Urinary bladder (tissue), 4 donors: Measurements from ENCODE around the gene NCAPD3. TPM values are rescaled to one million over a fixed set of nuclear protein-coding genes. Genes with fewer than 3 reads are reported as not detected.

Source experiments
- DNase-seq: peaks from one replicate; pipeline ENCODE4 v3.0.0-alpha.2; 2015; ENCODE audit errors: extremely low spot score
- H3K27ac ChIP-seq: one replicate; pipeline ENCODE4 v1.5.1; 2013; ENCODE audit warnings: low read depth, mild to moderate bottlenecking, moderate library complexity
- H3K36me3 ChIP-seq: one replicate; pipeline ENCODE4 v1.6.1; 2013; ENCODE audit warnings: mild to moderate bottlenecking, moderate library complexity; ENCODE audit not compliant: insufficient read depth
- H3K4me1 ChIP-seq: one replicate; pipeline ENCODE4 v1.6.1; 2013; ENCODE audit warnings: mild to moderate bottlenecking, moderate library complexity; ENCODE audit not compliant: insufficient read depth
- H3K4me3 ChIP-seq: one replicate; pipeline ENCODE4 v1.5.1; 2013; ENCODE audit warnings: low read depth, low read length
- WGBS: extraction: QIAGEN DNeasy Blood & Tissue Kit; methylation state at CpG from one replicate; pipeline ENCODE4 v1.1.7; 2013; 5-methylcytosine and 5-hydroxymethylcytosine counted together
- polyA plus RNA-seq: library from polyadenylated mRNA; stranded (reverse); fragments of 200-250 nt; gene quantifications from one replicate; pipeline ENCODE4 v1.2.3, GENCODE V29; 2013
- total RNA-seq: library from RNA; depleted of rRNA; stranded (reverse); fragments of >200 nt; gene quantifications from one replicate; pipeline ENCODE4 v1.2.3, GENCODE V29; 2014
- donor health status: healthy with polysubstance abuse.
- donor health status: healthy.

NCAPD3 gene
- total and polyA plus RNA-seq, 2 donors = 9.5 to 29.1 TPM

- Histone ChIP-seq H3K36me3 (no peaks in the 10 kb centered on the region), H3K27ac (no peak overlapping the region), H3K4me1 (no peaks in the 10 kb centered on the region), H3K4me3 (no peak overlapping the region)
- WGBS = 93% methylated on average over 5 of the region's 5 CpGs
- DNase-seq = no peak
Observed at GRCh38 chr11:134110252-134110815, 113.4 kb downstream of the NCAPD3 start.

Other genes starting within 250 kb of the NCAPD3 start
- 90.2 TPM for gene JAM3, start 154.9 kb downstream of the NCAPD3 start, total RNA-seq
- 61.1 TPM for gene JAM3, start 154.9 kb downstream of the NCAPD3 start, polyA plus RNA-seq
- 33.6 TPM for gene VPS26B, start 704 bp upstream of the NCAPD3 start, total RNA-seq
- 38.3 TPM for gene VPS26B, start 704 bp upstream of the NCAPD3 start, polyA plus RNA-seq
- 47.2 TPM for gene THYN1, start 29.4 kb upstream of the NCAPD3 start, total RNA-seq
- gene THYN1, start 29.4 kb upstream of the NCAPD3 start, polyA plus RNA-seq = 61.7 TPM
- 20.1 TPM for gene ACAD8, start 29.6 kb upstream of the NCAPD3 start, total RNA-seq
- 24.0 TPM for gene ACAD8, start 29.6 kb upstream of the NCAPD3 start, polyA plus RNA-seq
- 0.11 TPM for gene GLB1L3, start 52.4 kb upstream of the NCAPD3 start, total RNA-seq
- gene GLB1L3, start 52.4 kb upstream of the NCAPD3 start, polyA plus RNA-seq = 0.13 TPM
- 1.5 TPM for gene GLB1L2, start 108.0 kb upstream of the NCAPD3 start, total RNA-seq
- 8.1 TPM for gene GLB1L2, start 108.0 kb upstream of the NCAPD3 start, polyA plus RNA-seq
- gene B3GAT1, start 188.3 kb upstream of the NCAPD3 start, total RNA-seq = 0.32 TPM
- gene B3GAT1, start 188.3 kb upstream of the NCAPD3 start, polyA plus RNA-seq = 0.34 TPM